Stimulated activated CD8-positive, alpha-beta memory T cell treated with anti-CD3 and anti-CD28 coated beads, Interleukin-7, amount 100 ng/mL, for 48 hours (primary cell): ENCODE measurements around the gene RBM19.

ENCODE experiments used
- DNase-seq, 2 donors: peaks; one replicate each; pipeline ENCODE4 v3.0.0-alpha.2; 2020; ENCODE audit warnings: low read depth in 1 of 2; ENCODE audit errors: extremely low read depth in 1 of 2

RBM19 gene

GRCh38 chr12:113934060-113934814 lies 31.9 kb downstream of the RBM19 start:
- DNase-seq = no peak

DNA sequence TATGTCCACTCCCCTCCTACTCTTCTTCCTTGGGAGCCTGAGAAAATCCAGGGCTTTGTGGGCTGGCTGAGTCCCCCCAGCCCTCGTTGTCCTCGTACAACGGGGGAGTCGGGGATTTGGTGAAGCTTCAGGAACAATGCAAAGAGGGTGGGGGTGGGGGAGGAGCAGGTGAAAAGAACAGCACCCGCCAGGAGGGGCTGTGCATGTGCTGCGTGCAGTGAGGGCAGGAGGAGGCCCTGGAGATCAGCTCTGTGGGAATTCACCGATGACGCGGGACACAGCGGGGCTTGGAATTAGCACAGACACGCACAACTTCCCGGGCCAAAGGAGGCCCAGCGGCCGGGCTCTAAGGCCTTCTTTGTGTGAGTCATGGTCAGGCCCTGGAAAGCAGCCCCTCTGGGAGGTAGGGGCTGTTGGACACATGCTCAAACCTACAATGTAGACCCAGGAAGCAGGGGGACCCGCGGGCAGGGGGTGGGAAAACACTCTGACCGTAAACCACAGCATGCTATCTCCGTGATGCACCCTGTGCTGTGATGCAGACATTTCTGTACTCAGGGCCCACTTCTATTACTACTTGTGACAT lies 32.8 kb downstream of the RBM19 start:
- DNase-seq = no peak

GRCh38 chr12:113932381-113933196 lies 33.5 kb downstream of the RBM19 start:
- DNase-seq = no peak

GRCh38 chr12:113931517-113931916 lies 34.6 kb downstream of the RBM19 start:
- no peak for DNase-seq

GRCh38 chr12:113930249-113930648 lies 35.9 kb downstream of the RBM19 start:
- DNase-seq = no peak

- DNase-seq = no peak
Observed at GRCh38 chr12:113929312-113929989, 36.7 kb downstream of the RBM19 start.

DNA sequence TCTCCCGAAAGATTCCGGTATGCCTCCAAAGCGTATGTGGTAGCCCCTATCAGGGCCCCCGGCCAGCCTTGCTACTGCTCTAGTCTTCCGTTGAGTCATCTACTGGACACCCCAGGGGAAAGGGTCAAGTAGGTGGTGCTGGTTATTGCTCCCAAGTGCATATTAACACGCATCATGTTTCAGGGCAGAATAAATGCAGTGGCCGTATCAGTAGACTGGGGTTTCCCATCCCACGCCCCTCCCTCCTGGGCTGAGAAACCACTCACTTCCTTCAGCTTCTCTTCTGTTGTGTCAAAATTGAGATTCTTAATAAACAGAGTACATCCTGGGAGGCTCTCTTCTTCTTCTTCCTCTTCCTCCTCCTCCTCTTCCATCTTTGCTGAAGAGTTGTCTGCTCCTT lies 39.3 kb downstream of the RBM19 start:
- DNase-seq = no peak

DNA sequence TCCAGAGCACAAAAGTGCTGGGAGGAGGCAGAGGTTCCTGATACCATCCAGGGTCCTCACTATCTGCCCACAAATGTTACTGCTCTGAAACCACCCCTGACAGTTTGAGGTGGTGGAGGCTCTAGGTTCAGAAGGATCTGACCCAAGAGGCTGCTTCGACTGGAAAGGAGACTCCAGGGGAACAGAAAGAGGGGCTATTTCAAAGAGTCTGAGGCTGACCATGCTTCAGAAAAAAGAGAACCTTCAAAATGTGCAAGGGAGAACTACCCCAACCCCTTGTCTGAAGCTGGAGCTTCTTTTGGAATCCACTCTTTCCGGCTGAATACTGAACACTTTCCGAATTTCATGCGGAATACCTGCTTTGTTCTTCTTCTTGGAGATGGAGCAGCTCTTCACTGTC lies 41.8 kb downstream of the RBM19 start:
- DNase-seq = no peak

GRCh38 chr12:113923251-113923650 lies 42.9 kb downstream of the RBM19 start:
- DNase-seq = no peak

DNA sequence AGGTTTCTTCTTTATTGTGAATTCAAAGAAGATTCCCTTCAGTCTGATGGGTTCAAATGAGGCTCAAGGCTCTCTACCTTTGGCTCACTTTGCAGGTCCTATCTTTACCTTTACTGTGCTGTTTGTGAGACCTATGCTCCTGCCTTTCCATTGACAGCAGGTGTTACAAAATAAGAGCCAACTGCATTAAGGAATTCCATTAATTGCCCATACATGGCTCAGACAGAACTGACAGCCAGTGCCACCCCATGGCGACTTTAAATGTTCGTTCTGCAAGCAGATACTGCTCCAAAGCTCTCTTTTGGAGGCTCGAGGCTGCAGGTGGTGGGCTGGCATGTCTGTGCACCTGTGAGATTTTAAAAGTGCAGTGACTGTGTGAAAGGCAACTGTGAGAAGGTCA lies 44.7 kb downstream of the RBM19 start:
- DNase-seq = no peak

DNA sequence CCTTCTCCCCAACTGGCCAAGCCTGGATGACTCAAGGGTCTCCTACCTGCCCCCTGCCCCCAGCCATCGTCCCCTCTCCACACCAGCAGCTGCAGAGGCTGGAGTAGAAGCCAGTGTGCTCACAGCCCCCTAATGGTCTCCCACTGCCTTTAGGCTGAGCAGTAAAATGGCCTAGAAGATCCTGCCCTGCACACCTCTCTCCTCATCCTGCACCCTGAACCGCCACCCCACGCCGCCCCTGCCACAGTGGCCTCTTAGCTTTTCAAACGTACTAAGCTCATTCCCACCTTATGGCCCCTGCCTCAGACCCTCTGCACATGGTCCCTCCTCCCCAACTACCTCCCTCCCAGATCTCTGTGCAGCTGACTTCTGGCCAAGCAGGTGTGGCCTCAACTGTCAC lies 46.3 kb downstream of the RBM19 start:
- no peak for DNase-seq

DNA sequence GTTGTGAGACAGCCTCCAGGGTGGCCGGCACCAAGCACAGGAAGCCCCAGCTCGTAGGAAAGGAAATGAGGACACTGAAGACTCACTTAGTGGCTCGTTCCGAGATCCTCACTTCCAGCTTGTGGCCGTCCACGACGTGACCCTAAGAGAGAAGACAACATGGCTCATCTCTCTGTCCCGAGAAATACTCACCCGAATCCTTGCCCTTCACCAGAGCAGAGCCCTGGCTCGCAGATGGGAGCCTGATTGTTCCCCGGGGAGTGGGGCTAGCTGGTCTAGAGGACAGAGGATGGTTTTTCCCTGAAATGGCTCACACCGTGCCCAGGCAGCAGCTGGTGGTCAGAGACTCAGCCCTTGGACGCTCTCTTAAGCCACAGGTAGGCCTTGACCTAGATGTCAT lies 47.8 kb downstream of the RBM19 start:
- no peak for DNase-seq

DNA sequence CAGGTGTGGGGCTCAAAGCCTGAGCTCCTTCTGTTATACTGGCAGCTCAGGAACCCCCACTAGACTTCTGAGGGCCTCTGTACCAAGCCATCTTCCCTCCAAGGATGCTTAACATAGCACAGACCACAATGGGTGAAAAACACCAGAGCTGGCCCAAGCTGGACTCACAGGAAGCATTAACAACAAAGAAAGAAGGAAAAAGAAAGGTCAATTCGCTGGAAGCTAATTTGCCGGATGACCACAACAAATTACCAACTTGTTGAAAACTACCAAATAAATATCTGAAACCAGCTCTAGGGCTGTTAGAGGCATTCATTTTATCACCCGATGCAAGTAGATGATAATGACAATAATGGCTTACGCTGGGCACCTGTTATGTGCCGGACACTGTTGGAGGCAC lies 48.7 kb downstream of the RBM19 start:
- DNase-seq = no peak

DNA sequence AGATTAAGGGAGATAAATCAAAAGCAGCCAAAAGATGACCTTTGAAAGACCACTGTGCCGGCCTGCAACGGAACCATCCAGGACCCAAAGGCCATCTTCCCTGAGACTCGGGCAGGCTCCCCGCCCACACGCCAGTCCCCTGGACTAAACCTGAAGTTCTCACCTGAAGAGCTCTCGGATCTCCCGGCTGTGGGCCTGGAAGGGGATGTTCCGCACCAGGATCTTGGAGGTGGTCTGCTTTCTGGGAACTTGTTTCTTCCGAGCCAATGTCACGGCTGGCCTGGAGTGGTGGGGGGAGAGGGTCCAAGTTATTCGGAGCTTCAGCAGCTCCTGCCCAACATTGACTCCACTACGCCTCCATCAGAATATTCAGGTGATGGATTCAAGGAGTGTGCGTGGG lies 51.3 kb downstream of the RBM19 start:
- DNase-seq = no peak

DNA sequence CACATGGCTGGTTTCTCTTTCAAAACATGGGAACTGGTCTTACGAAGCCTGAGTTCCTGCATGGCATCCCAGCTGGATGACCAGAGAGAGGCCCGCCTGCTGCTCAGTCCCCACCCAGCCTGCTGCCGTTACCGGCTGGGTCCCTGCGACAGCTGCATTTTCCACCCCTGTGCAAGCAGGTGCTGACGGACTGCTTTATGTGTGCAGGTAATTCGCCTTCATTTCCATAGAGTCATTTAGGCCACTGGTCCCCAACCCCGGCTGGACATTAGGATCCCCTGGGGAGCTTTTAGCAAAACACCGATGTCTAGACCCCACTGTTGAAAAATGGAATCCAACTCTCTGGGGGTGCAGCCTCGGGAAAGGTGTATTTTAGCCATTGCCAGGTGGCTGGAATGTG lies 51.9 kb downstream of the RBM19 start:
- DNase-seq = no peak

DNA sequence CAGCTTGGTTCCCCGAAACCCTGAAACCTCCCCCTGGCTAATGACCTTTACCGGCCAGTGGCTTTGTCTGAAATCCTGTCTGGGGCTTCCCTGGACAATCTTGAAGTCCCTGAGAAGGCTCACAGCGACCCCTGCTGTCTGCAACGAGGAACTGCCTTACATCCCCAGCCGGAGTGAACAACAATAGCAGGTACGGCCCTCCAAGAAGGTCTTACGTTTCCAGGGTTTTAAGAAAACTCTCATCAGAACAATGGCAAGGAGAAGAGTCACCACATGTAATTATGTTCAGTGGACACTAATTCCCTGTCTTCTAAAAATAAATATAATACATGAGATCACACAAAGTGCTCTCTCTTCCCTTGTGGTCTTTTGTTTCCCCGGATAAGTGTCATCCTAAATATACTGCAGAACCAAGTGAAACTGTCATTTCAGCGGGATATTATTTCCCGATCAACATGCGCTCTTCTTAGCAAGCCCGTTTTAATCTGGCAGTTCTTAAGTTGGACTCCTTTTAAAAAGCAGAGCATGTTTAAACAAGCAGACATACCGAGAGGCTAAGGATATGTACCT lies 53.3 kb downstream of the RBM19 start:
- DNase-seq = peak in 1 of 2 donors; percentile 15

DNA sequence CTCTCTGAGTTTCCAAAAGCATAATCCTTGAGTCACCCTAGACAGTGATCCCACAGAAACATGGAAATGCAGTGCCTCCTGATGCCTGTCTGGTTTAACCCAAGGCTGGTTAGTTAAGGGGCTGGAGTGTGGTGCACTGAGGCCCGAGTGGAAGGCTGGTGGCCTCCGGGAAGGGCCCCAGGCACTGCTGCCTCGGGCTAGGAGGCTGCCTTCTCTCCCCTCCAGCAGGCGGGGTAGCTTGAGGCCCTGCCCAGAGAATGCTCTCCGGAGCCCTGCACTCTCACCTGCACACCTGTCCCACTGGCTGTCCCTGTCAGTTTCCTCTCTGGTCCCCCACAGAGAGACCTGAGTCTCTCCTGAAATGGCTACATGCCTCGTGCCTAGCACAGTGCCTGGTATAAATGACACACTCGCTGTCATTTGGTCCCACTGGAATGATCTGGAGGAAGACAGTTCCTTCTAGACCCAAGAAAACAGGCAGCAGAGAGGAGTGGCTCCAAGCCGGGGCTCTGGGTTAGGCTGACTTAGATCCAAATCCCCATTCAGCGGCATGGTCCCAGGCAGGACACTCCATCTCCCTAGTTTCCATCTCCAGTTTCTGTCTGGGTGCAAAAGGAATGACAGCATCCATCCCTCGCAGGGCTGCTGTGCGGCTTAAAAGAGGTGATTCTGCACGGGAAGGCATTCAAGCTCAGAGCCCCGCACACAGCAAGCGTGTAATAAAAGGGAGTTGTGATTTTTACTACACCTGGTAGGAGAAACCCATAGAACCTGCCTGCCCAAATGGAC lies 54.0 kb downstream of the RBM19 start:
- DNase-seq = no peak

GRCh38 chr12:113910751-113911272 lies 55.3 kb downstream of the RBM19 start:
- no peak for DNase-seq

GRCh38 chr12:113909776-113910420 lies 56.2 kb downstream of the RBM19 start:
- DNase-seq = no peak
